ENCODE measurements around the gene GIT2.
A peak's percentile ranks its signal among the peaks of the same experiment; 100 is the strongest.
"Not testable (repeated sequence)": the region's sequence is repeated elsewhere in the genome, so short reads cannot be mapped to it uniquely, and the experiment has no call there.

GIT2 gene

GRCh38 chr12:109994401-109995175 is 1.6 kb downstream of the GIT2 start:
- Histone ChIP-seq H3K27ac (ENCODE audit: low read length) (peak overlapping the region; percentile 34), H3K9me3 (ENCODE audit: control insufficient read depth in 1 of 2, low read length in 2 of 2) (no peaks in the 10 kb centered on the region), H3K36me3 (ENCODE audit: control insufficient read depth in 1 of 2, insufficient read depth in 2 of 2, low read length in 2 of 2) (peaks cover 0 to 10% of the 10 kb centered on the region in 2 donors), H3K4me1 (ENCODE audit: control insufficient read depth in 1 of 2, insufficient read depth in 2 of 2, low read length in 2 of 2) (peaks cover 3 to 32% of the 10 kb centered on the region in 2 donors), H3K4me3 (ENCODE audit: low read depth in 1 of 2, low read length in 2 of 2) (peak overlapping the region; percentile 68 to 98), H3K27me3 (ENCODE audit: low read depth, low read length) (no peaks in the 10 kb centered on the region)

DNA sequence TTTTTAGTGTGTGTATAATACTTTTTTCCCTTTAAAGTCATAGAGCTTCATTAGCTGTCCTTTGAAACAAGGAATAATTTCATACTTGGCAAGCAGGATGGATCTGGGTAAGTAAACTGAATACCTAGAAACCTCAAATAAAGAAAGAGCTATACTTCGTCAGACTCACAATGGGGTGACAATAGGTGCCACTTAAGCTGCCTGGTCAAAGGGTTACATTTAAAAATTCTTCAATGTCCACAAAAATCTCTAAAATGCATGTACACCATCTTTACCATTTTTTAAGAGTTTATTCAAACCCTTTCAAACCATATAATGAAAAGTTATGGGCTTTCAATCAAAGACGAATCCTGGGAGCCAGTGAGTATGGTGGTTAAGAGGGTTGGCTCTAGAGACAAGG is 3.1 kb downstream of the GIT2 start:
- H3K27ac ChIP-seq (ENCODE audit: low read length), result no peak overlapping the region
- H3K4me1 ChIP-seq (ENCODE audit: control insufficient read depth in 1 of 2, insufficient read depth in 2 of 2, low read length in 2 of 2), result peaks cover 3 to 36% of the 10 kb centered on the region in 2 donors
- peaks cover 6 to 18% of the 10 kb centered on the region in 2 donors for H3K36me3 ChIP-seq (ENCODE audit: control insufficient read depth in 1 of 2, insufficient read depth in 2 of 2, low read length in 2 of 2)

DNA sequence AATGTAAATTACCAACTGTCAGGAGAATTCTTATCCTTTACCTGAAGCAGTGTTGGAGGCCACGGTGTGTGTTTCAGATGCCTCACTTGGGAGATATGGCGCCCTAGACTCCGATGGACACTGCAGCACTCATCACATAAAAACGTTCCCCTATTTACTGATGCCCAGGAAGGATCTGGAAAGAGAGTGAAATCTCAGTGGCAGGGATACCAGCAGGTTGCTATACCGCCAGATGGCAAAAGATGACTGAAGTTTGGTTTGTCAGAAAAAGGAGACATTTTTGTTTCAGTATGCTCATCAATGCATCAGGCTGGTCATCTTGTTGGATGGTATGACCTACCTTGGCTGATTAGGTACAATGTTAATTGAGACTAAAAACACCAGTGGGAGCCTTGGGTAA is 4.6 kb downstream of the GIT2 start:
- Histone ChIP-seq H3K9me3 (ENCODE audit: control insufficient read depth in 1 of 2, low read length in 2 of 2) (no peaks in the 10 kb centered on the region), H3K36me3 (ENCODE audit: control insufficient read depth in 1 of 2, insufficient read depth in 2 of 2, low read length in 2 of 2) (peaks cover 11 to 18% of the 10 kb centered on the region in 2 donors), H3K4me1 (ENCODE audit: control insufficient read depth in 1 of 2, insufficient read depth in 2 of 2, low read length in 2 of 2) (peaks cover 3 to 34% of the 10 kb centered on the region in 2 donors), H3K27ac (ENCODE audit: low read length) (no peak overlapping the region), H3K27me3 (ENCODE audit: low read depth, low read length) (no peaks in the 10 kb centered on the region), H3K4me3 (ENCODE audit: low read depth in 1 of 2, low read length in 2 of 2) (no peak overlapping the region)

More for the DNA sequence above, 3.1 kb downstream of the GIT2 start:
- no peak overlapping the region for H3K4me3 ChIP-seq (ENCODE audit: low read depth in 1 of 2, low read length in 2 of 2)
- no peaks in the 10 kb centered on the region for H3K9me3 ChIP-seq (ENCODE audit: control insufficient read depth in 1 of 2, low read length in 2 of 2)
- no peaks in the 10 kb centered on the region for H3K27me3 ChIP-seq (ENCODE audit: low read depth, low read length)

DNA sequence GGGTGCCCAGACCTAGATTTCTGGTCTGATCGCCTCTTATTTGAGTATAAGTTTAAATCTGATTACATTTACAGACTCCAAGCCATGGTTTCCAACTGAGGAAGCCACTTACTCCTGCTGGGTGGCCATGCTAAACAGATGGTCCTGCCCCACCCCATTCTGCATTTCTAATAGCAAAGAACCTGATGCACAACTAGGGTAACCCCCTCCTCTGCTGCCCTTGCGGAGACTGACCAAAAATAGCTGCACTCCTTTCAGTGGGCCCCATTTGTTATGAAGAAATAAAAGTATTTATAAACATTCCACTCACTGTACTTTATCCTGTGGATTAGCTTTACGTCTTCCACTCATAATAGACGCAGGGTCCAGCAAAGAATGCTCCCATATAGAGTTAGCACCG is 6.8 kb downstream of the GIT2 start:
- Histone ChIP-seq H3K9me3 (ENCODE audit: control insufficient read depth in 1 of 2, low read length in 2 of 2) (no peaks in the 10 kb centered on the region), H3K27ac (ENCODE audit: low read length) (peak overlapping the region; percentile 30), H3K4me3 (ENCODE audit: low read depth in 1 of 2, low read length in 2 of 2) (no peak overlapping the region), H3K27me3 (ENCODE audit: low read depth, low read length) (no peaks in the 10 kb centered on the region), H3K36me3 (ENCODE audit: control insufficient read depth in 1 of 2, insufficient read depth in 2 of 2, low read length in 2 of 2) (peaks cover 11 to 18% of the 10 kb centered on the region in 2 donors), H3K4me1 (ENCODE audit: control insufficient read depth in 1 of 2, insufficient read depth in 2 of 2, low read length in 2 of 2) (peaks cover 0 to 24% of the 10 kb centered on the region in 2 donors)

DNA sequence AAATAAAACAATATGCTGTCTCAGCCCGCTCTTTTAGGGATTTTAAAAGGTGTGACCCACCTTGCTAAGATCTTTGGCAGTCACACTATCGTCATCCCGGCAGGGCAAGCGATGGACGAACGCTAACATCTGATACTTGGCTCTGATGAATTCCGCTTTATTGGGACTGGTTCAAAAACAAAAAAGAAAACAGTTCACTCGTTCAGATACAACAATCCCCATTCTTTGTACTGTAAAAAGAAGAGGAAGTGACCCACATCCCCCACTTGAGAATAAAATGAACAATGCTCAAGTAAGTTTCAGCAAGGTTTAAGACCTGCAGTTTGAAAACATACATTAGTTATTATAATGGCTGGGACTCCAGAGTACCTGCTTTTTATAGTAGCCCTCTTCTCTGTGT is 7.3 kb downstream of the GIT2 start:
- H3K27me3 ChIP-seq (ENCODE audit: low read depth, low read length), result no peaks in the 10 kb centered on the region
- H3K9me3 ChIP-seq (ENCODE audit: control insufficient read depth in 1 of 2, low read length in 2 of 2), result no peaks in the 10 kb centered on the region
- peaks cover 13 to 20% of the 10 kb centered on the region in 2 donors for H3K36me3 ChIP-seq (ENCODE audit: control insufficient read depth in 1 of 2, insufficient read depth in 2 of 2, low read length in 2 of 2)
- peaks cover 0 to 19% of the 10 kb centered on the region in 2 donors for H3K4me1 ChIP-seq (ENCODE audit: control insufficient read depth in 1 of 2, insufficient read depth in 2 of 2, low read length in 2 of 2)
- H3K27ac ChIP-seq (ENCODE audit: low read length), result no peak overlapping the region
- no peak overlapping the region for H3K4me3 ChIP-seq (ENCODE audit: low read depth in 1 of 2, low read length in 2 of 2)

GRCh38 chr12:109988274-109988673 is 7.9 kb downstream of the GIT2 start:
- no peak overlapping the region for H3K27ac ChIP-seq (ENCODE audit: low read length)
- peaks cover 19 to 26% of the 10 kb centered on the region in 2 donors for H3K36me3 ChIP-seq (ENCODE audit: control insufficient read depth in 1 of 2, insufficient read depth in 2 of 2, low read length in 2 of 2)
- no peaks in the 10 kb centered on the region for H3K27me3 ChIP-seq (ENCODE audit: low read depth, low read length)
- no peaks in the 10 kb centered on the region for H3K9me3 ChIP-seq (ENCODE audit: control insufficient read depth in 1 of 2, low read length in 2 of 2)
- H3K4me1 ChIP-seq (ENCODE audit: control insufficient read depth in 1 of 2, insufficient read depth in 2 of 2, low read length in 2 of 2), result peaks cover 0 to 18% of the 10 kb centered on the region in 2 donors
- H3K4me3 ChIP-seq (ENCODE audit: low read depth in 1 of 2, low read length in 2 of 2), result no peak overlapping the region

DNA sequence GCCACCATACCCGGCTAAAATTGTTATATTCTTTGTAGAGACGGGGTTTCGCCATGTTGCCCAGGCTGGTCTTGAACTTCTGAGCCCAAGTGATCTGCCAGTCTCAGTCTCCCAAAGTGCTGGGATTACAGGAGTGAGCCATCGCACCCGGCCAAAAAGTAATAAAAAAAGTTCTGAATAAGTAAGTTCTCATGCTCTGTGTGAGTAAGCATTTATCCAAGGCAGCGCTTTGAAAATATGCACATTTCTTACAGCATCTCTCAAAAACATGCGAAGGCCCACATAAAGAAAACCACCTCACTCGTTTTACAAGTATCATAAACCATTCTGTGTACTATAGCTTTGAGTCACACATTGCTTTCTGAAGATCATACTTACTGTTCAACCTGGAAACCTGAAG is 8.6 kb downstream of the GIT2 start:
- Histone ChIP-seq H3K4me3 (ENCODE audit: low read depth in 1 of 2, low read length in 2 of 2) (no peak overlapping the region), H3K4me1 (ENCODE audit: control insufficient read depth in 1 of 2, insufficient read depth in 2 of 2, low read length in 2 of 2) (peaks cover 0 to 18% of the 10 kb centered on the region in 2 donors), H3K27ac (ENCODE audit: low read length) (no peak overlapping the region), H3K36me3 (ENCODE audit: control insufficient read depth in 1 of 2, insufficient read depth in 2 of 2, low read length in 2 of 2) (peaks cover 26 to 31% of the 10 kb centered on the region in 2 donors), H3K9me3 (ENCODE audit: control insufficient read depth in 1 of 2, low read length in 2 of 2) (no peaks in the 10 kb centered on the region), H3K27me3 (ENCODE audit: low read depth, low read length) (no peaks in the 10 kb centered on the region)

DNA sequence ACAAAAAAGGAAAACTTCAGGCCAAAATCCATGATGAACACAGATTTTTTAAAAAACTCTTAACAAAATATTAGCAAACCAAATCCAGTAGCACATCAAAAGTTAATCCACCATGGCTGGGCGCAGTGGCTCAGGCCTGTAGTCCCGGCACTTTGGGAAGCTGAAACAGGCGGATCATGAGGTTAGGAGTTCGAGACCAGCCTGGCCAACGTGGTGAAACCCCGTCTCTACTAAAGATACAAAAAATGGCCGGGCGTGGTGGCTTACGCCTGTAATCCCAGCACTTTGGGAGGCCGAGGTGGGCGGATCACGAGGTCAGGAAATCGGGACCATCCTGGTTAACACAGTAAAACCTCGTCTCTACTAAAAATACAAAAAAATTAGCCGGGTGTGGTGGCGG is 9.9 kb downstream of the GIT2 start:
- peaks cover 0 to 18% of the 10 kb centered on the region in 2 donors for H3K4me1 ChIP-seq (ENCODE audit: control insufficient read depth in 1 of 2, insufficient read depth in 2 of 2, low read length in 2 of 2)
- H3K36me3 ChIP-seq (ENCODE audit: control insufficient read depth in 1 of 2, insufficient read depth in 2 of 2, low read length in 2 of 2), result peaks cover 39 to 40% of the 10 kb centered on the region in 2 donors
- not testable (repeated sequence) for H3K4me3 ChIP-seq (ENCODE audit: low read depth in 1 of 2, low read length in 2 of 2); H3K9me3 ChIP-seq (ENCODE audit: control insufficient read depth in 1 of 2, low read length in 2 of 2); H3K27me3 ChIP-seq (ENCODE audit: low read depth, low read length); H3K27ac ChIP-seq (ENCODE audit: low read length)

DNA sequence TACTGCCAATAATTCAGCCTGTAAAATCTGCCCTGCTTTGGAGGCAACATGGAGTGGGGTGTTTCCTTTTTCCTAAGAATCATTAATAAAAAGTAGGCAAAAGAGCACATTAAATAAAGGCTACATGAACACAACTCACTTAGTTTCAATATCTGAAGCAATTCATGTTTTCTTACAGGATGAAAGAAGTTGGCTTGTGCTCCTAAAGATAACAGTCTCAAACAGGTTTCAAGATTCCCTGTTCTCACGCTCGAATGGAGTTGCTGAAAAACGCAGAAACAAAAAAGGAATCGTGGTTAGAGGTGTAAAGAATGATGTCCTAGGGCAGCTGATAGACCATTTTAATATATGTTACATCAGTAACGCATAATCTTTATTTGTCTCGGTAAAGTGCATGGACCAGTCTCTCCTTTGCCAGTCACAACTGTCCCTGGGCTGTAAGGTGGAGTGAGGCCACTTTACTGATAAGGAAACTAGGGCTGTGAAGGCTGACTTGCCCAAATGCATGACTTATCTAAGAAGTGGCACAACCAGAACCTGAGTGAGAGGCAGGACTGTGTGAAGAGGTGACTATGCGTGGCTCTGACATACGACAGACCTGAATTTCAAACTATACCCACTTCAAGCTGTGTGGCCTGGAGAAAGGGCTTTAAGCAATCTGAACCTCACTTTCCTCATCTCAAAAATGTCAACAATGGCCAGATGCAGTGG is 12.6 kb downstream of the GIT2 start:
- Histone ChIP-seq H3K27me3 (ENCODE audit: low read depth, low read length) (no peaks in the 10 kb centered on the region), H3K4me3 (ENCODE audit: low read depth in 1 of 2, low read length in 2 of 2) (no peak overlapping the region), H3K36me3 (ENCODE audit: control insufficient read depth in 1 of 2, insufficient read depth in 2 of 2, low read length in 2 of 2) (peaks cover 45 to 60% of the 10 kb centered on the region in 2 donors), H3K27ac (ENCODE audit: low read length) (no peak overlapping the region), H3K4me1 (ENCODE audit: control insufficient read depth in 1 of 2, insufficient read depth in 2 of 2, low read length in 2 of 2) (no peaks in the 10 kb centered on the region), H3K9me3 (ENCODE audit: control insufficient read depth in 1 of 2, low read length in 2 of 2) (no peaks in the 10 kb centered on the region)

DNA sequence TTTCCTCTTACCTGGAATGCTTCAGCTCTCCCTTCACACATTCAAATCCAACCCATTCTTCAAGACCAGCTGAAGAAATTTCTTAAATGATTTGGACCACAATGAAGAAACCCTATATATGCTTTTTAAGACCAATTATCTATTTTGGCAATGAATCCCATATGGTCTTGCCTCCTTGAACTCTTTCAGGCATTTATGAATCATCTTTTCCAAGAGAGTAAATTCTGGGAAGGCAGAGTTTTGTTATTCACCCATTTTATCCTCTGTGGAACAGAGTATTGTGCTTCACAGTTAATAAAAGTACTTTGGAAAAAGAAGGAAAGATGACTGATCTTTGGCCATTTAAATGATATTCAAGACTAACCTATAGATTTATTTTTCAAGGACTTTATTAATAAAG is 14.0 kb downstream of the GIT2 start:
- H3K36me3 ChIP-seq (ENCODE audit: control insufficient read depth in 1 of 2, insufficient read depth in 2 of 2, low read length in 2 of 2), result peaks cover 49 to 62% of the 10 kb centered on the region in 2 donors
- no peaks in the 10 kb centered on the region for H3K4me1 ChIP-seq (ENCODE audit: control insufficient read depth in 1 of 2, insufficient read depth in 2 of 2, low read length in 2 of 2)
- H3K9me3 ChIP-seq (ENCODE audit: control insufficient read depth in 1 of 2, low read length in 2 of 2), result no peaks in the 10 kb centered on the region
- H3K27me3 ChIP-seq (ENCODE audit: low read depth, low read length), result no peaks in the 10 kb centered on the region
- no peak overlapping the region for H3K4me3 ChIP-seq (ENCODE audit: low read depth in 1 of 2, low read length in 2 of 2)
- H3K27ac ChIP-seq (ENCODE audit: low read length), result no peak overlapping the region

DNA sequence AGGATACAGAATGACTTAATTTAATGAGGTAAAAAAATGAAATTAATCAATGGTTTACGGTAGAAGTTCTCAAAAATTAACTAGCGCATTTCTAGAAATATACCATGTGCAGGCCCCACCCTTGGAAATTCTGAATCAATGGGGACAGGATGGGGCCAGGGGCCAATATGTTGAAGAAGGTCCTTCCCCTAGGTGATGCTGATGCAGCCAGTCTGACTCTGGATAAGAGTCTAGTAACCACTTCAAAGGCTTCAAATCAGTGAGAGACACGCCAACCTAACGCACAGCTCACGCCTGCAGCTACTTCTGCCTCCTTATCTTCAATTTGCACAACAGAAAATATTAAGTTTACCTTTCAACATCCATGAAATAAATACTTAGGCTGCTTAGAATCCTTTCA is 14.9 kb downstream of the GIT2 start:
- Histone ChIP-seq H3K36me3 (ENCODE audit: control insufficient read depth in 1 of 2, insufficient read depth in 2 of 2, low read length in 2 of 2) (peaks cover 54 to 67% of the 10 kb centered on the region in 2 donors), H3K4me3 (ENCODE audit: low read depth in 1 of 2, low read length in 2 of 2) (no peak overlapping the region), H3K27ac (ENCODE audit: low read length) (no peak overlapping the region), H3K4me1 (ENCODE audit: control insufficient read depth in 1 of 2, insufficient read depth in 2 of 2, low read length in 2 of 2) (no peaks in the 10 kb centered on the region), H3K27me3 (ENCODE audit: low read depth, low read length) (no peaks in the 10 kb centered on the region), H3K9me3 (ENCODE audit: control insufficient read depth in 1 of 2, low read length in 2 of 2) (no peaks in the 10 kb centered on the region)

Data from muscle layer of duodenum (tissue), 2 donors.